PFSK-1 (cell line): ENCODE data around the gene CASZ1.

Experiments
- FOXP2 ChIP-seq: optimal IDR thresholded peaks from 2 replicates; pipeline ENCODE3; 2011; ENCODE audit warnings: borderline replicate concordance, control low read depth, inconsistent platforms; ENCODE audit not compliant: insufficient read depth; ENCODE audit errors: extremely low read length, extremely low read depth
- POLR2AphosphoS5 ChIP-seq: IDR thresholded peaks from 2 replicates; pipeline ENCODE4 v1.6.1; 2012; ENCODE audit warnings: low read depth, mild to moderate bottlenecking, control low read depth, low read length, moderate library complexity
- REST ChIP-seq, 2 experiments: IDR thresholded peaks; 2 replicates each; pipeline versions ENCODE4 v1.6.1 to v1.8.0; 2011 to 2012; ENCODE audit warnings: low read depth in 2 of 2, low read length in 2 of 2, control low read depth in 1 of 2, inconsistent platforms in 1 of 2, mild to moderate bottlenecking in 1 of 2, moderate library complexity in 1 of 2; ENCODE audit not compliant: insufficient read depth in 1 of 2
- SIN3A ChIP-seq: IDR thresholded peaks from 2 replicates; pipeline ENCODE4 v1.6.1; 2012; ENCODE audit warnings: mild to moderate bottlenecking, low read length, moderate library complexity, borderline replicate concordance; ENCODE audit not compliant: insufficient read depth
- TAF1 ChIP-seq: IDR thresholded peaks from 2 replicates; pipeline ENCODE4 v1.6.1; 2012; ENCODE audit warnings: low read length, control low read depth, borderline replicate concordance; ENCODE audit not compliant: insufficient read depth

CASZ1 gene

DNA sequence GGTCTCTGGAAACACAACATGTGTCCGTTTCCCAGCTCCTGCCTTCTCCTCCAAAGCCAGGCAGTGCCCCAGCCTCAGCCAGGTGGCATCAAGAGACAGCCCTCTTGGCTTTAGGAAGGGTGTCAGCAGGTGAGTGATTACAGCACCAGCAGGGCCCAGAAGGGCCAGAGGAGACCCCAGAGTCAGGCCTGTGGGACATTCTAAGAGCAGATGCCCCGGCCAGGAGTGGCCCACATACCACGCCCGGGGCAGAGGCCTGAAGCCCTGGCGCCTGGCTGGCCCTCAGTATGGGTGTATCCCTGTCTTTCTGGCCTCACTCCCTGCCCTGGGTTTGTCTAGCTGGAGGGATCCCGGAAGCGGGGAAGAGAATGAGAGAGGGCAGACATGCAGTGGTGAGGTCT, 109.2 kb downstream of the CASZ1 start:
- no peak for TF ChIP-seq POLR2AphosphoS5

DNA sequence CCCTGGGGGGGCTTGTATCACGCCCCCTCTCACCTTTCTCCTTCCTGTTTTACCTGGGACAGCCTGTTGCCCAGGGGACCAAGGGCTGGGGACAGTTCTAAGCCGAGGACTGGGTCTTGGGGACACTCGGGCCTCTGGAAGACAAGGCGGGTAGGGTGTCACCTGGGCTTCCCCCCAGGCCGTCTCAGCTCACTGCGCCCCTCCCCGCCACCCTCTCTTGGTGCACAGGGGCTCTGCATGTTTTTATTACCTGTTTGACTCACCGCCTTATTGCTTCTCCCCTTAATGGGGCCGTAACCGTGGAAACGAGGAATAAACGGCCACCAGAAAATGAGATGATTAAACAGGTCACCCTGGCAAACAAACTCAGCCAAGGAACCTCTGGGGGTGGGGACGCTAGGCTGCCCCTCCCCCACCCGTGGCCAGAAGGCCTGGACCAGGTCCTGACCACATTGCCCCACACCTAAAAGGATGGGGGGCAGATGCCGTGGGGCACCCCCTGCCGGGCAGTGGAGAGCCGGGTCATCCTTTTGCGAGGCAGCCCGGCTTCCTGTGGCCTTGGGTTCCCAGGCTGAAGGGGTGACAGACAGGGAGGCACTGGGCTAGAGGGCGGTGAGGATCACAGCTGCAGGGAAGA, 109.9 kb downstream of the CASZ1 start:
- TF ChIP-seq SIN3A, result no peak
- no peak for TF ChIP-seq FOXP2
- no peak for TF ChIP-seq POLR2AphosphoS5
- no peak for TF ChIP-seq REST (IDR thresholded peaks at IDR 0.05; ENCODE audit: insufficient read depth in 1 of 2, low read depth in 2 of 2, low read length in 2 of 2)
- no peak for TF ChIP-seq TAF1

DNA sequence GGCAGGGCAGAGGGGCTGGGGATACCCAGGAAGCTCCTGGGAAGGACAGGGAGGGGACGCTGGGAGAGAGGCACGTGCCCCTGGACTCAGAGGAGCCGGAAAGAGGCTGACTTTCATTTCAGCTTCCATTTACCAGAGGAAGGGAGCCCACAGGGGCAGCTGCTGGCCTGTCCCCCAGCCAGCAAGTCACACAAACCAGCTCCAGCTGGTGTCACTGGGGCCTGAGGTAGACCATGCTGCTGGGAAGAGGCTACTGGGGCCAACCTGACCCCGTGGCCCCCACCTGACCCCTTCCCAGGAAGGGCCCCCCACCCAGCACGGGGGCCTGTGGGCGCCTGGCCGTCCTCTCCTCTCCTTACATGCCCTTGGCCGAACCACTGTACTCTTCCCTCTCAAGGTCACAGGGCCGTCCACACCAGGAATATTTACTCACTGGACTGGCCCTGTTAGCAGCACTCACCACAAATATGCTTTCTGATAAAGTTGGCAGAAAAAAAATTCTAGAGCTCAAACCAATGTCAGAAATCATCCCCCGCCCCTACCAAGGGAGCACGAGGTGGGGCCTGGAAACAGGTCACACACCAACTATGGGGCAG, 110.5 kb downstream of the CASZ1 start:
- TF ChIP-seq SIN3A, result no peak
- TF ChIP-seq REST (IDR thresholded peaks at IDR 0.05; ENCODE audit: insufficient read depth in 1 of 2, low read depth in 2 of 2, low read length in 2 of 2), result no peak
- no peak for TF ChIP-seq TAF1
- TF ChIP-seq FOXP2, result no peak
- TF ChIP-seq POLR2AphosphoS5, result no peak

GRCh38 chr1:10685196-10685807, 111.1 kb downstream of the CASZ1 start:
- TF ChIP-seq FOXP2, result no peak
- no peak for TF ChIP-seq POLR2AphosphoS5
- TF ChIP-seq REST (IDR thresholded peaks at IDR 0.05; ENCODE audit: insufficient read depth in 1 of 2, low read depth in 2 of 2, low read length in 2 of 2), result no peak
- no peak for TF ChIP-seq SIN3A

DNA sequence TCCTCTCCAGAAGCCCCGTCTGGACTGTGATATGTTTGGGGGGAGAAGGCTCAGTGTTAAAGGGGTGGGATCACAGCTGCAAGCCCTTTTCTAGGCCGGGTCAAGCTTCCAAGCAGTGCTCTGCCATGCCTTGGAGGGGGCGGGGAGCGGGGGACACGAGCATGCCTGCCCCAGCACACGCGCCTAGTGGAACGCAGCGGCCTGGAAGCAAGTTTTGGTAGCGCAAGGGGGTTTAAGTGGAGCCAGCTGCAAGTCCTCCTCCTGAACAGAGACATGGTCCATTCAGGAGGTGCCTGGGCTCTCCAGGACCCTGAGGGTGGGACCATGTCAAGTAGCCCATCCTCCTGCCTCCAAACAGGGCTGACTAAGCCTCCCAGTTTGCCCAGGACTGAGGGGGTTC, 112.2 kb downstream of the CASZ1 start:
- TF ChIP-seq FOXP2 (no peak), POLR2AphosphoS5 (no peak), SIN3A (no peak), TAF1 (no peak), REST (IDR thresholded peaks at IDR 0.05; ENCODE audit: insufficient read depth in 1 of 2, low read depth in 2 of 2, low read length in 2 of 2) (no peak)
